NCI-H2107 treated with DMSO at 0.1 percent for 48 hours (cell line): ENCODE results near the gene NDUFAF8.

Experiments used
- DNase-seq: peaks from one replicate; lab custom pipeline; 2025; ENCODE audit not compliant: unreplicated experiment; lab: John Stamatoyannopoulos, UW

The NDUFAF8 gene

DNA sequence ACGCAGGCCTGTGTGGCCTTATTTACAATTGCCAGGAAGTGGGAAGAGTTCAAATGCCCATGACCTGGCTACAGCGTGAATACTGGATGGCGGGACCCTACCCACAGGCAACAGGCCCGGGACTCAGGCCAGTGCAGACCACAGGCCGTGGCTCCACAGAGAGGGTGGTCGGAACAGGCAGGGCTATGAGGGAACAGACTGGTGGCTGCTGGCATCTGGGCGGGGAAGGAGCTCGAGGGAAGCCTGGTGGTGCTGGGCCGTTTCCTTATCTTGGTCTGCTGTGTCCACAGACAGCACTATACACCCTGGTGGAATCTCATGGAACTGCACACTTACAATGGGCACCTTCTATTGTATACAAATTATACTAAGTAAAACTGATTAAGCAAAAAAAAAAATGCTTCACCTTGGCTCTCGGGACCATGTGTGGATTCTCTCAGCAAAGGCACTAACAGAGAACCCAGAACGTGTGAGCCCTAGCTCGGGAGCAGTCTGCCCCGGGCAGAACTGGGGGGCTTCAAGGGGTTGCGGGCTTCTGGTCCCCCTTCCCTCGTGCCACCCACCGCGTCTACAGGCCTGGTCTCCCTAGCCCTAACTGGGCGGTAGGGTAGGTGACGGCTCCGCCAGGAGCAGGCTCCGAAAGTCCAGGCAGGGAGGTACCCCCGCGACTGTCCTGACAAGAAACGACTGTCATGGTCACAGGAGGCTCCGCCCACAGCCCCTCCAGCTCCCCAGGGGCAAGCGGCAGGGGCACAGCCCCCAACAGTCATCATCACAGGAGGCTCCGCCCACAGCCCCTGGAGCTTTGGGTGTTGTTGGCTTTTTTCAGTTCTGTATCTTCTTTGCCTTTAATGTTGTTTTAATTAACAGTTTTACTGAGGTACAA is 38.2 kb upstream of the NDUFAF8 start:
- no peak for DNase-seq

DNA sequence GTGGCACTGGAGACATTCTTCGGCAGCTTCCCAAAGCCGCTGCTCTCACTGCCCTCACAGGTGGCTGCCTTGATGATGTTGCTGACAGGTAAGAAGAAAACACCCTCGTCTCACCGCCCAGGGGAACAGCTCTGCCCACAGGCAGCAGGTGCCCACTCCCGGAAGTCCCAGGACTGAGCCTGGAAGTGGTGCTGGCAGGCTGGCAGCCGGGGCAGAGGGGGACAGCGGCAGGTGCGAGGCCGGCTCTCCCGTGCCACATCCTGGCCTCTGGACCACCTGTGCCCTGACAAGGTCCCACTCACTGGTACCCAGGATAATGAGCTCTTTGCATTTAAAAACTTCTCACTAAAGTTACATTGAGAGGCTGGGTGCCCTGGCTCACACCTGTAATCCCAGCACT is 36.8 kb upstream of the NDUFAF8 start:
- no peak for DNase-seq

DNA sequence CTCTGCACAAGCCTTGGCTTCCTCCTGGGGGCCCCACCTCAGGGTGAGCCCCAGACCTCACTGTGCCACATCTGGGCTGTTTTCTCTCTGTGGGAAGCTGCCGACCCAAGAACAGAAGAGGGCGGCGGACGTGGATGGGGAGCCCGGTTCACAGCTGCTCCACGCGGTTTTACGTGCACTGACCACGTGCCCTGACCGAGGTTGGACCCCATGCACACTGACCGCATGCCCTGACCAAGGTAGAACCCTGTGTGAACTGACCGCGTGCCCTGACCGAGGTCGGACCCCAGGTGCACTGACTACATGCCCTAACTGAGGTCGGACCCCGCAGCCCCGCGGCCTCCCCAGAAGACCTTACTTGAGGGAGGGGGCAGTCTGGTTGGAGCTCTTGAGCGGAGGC is 36.0 kb upstream of the NDUFAF8 start:
- no peak for DNase-seq

DNA sequence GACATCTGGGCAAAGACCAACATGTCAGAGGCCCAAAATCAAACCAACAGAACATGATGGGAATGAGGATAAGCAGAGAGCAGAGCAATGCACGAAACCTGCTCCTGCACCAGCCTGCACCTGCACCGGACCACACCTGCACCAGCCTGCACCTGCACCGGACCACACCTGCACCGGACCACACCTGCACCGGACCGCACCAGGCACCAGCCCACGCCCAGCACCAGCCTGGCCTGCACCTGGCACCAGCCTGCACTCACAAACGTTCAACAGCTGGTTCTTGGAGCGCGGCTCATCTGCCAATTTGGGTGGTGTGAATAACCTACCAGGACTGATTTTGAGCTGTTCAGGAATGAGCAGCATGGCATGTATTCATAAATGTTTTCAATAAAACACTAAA is 34.5 kb upstream of the NDUFAF8 start:
- DNase-seq, result no peak

DNA sequence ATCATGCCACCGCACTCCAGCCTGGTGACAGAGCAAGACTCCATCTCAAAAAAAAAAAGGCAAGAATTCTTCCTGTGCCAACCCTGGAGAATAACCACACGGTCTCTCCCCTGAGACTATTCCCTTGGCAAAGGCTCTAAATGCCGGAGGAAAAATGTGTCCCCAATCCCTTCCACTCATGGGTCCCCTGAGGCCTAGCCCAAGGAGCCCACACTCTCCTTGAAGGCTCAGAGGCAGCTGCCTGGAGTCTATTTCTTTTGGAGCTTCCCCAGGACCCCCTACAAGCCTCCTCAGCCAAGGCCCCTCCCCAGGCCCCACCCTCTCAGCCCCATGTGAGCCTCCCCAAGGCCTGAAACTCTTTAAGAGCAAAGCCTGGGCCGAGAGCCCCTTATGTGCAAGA is 33.0 kb upstream of the NDUFAF8 start:
- no peak for DNase-seq

DNA sequence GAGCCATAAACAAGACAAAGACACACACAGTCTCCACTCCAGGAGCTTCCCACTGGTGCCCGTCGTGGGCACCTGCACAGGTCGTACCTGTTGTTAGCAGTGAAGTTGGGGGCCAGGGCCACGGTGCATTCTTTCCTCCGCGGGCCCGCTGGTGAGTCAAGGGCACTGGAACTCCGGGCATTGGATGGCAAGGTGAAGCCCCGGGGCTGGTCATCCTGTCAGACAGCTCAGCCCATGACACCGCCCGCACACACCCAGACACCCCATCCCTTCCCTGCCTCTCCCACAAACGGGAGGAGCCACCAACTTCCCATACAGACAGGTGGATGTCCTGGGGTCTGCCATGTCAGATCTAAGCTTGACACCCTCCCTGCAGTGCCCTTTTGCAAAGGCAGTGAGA is 32.5 kb upstream of the NDUFAF8 start:
- DNase-seq, result no peak

DNA sequence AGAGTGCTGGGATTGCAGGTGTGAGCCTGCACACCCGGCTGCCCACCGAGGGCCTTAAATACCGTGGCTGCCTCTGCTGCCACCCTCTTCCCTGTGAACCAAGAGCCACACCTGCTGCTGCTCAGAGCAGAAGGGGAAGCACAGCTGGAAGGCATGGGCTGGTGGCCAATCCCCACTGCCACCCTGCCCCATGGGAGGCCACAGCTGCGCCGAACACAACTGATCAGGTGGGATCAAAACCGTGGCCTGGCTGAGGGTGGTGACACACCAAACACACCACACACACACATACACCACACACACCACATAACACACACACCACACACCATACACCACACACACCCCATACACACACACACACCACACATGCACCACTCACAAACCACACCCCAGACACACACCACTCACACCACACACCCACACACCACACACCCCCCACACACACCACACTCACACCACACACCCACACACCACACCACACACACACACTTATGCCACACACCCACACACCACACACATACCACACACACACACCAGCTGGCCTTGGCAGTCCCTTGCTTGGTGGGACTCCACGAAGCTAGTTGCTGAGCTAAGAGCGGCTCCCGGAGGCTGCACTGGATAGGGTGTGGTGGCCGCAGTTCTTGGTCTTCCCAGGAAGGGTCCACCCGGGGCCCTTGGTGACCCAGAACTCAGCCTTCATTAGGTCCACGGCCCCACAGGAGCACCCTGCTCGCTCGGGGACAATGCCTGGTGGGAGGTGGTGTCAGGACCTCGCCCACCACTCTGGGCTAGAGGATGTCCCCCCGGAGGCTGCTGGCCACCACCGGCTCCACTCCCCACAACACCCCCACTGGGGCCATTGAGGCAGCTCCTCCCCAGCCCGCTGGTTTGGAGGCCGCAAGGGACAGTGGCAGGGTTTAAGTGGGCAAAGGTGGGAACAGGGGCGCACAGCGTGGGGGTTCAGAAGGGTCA is 31.2 kb upstream of the NDUFAF8 start:
- DNase-seq, result peak; percentile 24

DNA sequence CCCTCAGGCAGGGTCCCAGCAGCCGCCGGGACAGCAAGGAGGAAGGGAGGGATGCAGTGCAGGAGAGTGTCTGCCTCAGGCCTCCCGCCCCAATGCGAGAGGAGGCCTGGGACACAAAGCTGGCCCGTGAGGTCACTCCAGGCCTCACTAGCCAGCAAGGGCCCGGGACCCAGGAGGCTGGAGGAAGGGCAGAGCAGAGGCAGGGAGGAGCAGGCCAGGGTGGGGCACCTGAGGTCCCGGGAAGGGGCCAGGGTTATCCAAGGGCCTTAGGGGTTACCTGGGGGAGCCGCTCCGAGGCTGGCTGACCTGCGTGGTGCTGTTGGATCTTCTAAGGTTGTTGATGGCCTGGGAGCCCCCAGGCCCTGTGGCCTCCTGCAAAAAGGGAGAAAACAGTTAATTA is 30.5 kb upstream of the NDUFAF8 start:
- DNase-seq, result no peak

DNA sequence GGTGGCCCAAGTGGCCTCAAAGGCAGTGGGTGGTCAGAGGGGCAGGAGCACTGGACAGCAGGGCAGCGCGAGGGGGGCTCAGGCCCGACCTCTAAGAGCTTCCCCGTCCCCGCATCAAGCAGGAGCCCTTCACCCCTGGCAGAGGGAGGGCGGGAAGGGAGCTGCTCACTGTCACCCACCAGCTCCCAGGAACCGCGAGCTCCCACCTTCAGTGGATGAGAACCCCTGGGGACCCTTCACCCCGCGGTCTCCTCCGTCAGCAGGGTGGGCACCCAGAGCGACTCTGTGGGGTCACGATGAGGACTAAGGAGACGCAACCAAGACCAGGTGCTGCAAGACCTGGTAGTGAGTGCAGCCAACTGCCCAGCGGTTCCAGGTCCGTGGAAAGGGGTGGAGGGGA is 30.0 kb upstream of the NDUFAF8 start:
- DNase-seq, result no peak

DNA sequence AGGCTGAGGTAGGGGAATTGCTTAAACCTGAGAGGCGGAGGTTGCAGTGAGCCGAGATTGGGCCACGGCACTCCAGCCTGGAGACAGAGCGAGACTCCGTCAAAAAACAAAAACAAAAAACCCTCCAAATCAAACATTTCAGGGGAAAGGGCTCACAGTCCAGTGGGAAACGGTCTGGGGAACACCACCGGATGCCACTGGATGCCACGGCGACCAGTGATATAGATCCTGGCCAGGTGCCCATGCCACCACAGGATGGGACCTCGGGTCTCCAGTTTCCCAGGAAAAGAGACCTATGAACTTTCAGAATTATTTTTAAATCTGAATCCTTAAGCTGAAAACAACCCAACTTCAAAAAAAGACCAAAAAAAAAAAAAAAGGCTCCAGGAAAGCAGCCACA is 28.7 kb upstream of the NDUFAF8 start:
- DNase-seq, result no peak

DNA sequence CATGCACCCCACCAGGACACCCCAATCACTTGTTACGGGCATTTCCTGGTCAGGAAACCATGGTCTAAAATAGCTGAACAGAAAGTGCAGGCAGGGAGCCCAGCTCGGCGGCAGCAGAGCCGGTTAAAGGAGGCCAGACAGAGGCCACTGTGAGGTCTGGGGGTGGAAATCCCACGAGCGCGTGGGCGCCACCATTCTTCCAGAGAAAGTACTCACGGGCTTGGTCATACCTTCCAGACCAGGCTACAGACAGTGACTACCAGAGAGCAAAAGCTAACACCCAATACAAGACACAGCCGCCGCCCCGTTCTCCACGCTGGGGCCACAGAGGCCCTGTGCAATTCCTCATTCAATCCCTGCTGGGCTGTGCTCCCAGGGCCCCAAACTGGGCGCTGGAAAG is 28.2 kb upstream of the NDUFAF8 start:
- DNase-seq, result no peak

DNA sequence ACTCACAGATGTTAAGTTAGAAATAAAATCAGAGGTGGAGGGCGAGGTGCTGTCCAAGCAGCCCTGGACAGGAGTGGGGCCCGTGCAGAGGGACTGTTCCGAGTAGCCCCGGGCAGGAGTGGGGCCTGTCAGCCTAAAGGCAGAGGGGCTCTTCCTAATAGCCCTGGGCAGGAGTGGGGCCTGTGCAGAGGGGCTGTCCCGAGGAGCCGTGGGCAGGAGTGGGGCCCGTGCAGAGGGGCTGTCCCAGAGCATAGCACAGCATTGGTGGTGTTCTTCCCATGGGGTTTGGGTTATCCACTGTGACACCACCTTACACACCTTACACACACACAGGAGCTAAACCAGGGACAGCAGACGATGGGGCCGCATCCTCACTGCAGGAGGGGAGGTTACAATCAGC is 26.8 kb upstream of the NDUFAF8 start:
- no peak for DNase-seq

DNA sequence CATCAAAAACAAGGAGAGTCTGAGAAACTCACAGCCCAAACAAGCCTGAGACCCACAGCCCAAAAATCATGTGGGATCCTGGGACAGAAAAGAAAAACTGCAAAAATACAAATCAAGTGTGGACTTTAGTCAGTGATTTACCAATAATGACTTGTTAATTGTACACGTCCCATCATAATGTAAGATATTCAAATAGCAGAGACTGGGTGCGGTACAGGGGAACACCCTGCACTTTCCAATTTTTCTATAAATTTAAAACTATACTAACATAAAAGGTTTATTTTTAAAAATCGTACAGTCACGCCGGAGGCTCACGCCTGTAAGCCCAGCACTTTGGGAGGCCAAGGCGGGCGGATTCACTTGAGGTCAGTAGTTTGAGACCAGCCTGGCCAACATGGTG is 25.1 kb upstream of the NDUFAF8 start:
- no peak for DNase-seq

DNA sequence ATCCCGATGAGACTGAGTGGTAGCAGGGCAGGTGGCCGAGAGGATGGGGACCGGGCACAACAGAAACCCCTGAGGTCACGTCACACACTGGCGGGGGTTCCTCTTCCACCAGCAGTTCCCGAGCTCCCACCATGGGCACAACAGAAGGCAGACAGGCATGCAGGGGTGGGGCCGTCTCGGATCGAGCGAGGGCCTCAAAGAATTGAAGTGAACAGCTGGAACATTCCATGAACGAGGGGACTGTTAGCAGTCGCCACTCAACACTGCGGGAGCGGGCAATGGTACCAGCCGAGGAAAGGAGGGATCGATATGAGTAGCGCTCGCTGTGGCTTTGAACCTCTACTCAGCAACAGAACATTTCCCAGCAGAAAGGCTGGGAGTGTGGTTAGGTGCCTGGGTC is 21.6 kb upstream of the NDUFAF8 start:
- DNase-seq, result no peak

DNA sequence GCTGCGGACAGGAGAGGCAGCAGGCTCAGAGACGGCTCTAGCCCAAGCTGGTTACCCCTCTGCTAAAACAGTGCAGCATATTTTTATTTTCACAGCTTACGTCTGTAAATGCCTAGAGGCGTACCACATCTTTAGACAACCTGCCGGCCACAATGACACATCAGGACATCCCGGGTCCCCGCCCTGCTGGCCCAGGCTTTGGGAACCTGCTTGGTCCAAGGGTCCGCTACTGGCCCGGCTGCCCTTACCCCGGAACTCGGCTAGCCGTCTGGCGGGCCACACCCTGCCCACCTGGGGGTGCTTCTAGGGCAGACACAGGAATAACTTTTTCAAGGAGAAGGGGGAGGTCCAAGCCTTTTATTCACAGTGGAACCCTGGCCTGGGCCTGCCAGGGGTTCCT is 20.7 kb upstream of the NDUFAF8 start:
- no peak for DNase-seq

DNA sequence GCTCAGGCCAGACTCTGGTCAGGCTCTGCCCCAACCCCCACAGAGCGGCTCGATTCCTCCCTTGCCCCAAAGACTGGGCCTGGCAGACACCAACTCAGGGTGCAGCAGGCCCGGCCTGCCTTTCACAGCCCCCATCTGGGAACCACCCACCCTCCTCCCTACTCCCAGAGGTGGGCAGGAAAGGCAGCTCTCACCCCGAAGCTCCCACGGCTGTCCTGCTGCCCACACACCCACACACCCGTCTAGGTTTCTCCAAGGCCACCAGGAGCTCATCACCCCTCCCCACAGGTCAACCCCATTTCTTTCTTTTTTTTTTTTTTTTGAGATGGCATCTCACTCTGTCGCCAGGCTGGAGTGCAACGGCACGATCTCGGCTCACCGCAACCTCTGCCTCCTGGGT is 20.1 kb upstream of the NDUFAF8 start:
- no peak for DNase-seq

DNA sequence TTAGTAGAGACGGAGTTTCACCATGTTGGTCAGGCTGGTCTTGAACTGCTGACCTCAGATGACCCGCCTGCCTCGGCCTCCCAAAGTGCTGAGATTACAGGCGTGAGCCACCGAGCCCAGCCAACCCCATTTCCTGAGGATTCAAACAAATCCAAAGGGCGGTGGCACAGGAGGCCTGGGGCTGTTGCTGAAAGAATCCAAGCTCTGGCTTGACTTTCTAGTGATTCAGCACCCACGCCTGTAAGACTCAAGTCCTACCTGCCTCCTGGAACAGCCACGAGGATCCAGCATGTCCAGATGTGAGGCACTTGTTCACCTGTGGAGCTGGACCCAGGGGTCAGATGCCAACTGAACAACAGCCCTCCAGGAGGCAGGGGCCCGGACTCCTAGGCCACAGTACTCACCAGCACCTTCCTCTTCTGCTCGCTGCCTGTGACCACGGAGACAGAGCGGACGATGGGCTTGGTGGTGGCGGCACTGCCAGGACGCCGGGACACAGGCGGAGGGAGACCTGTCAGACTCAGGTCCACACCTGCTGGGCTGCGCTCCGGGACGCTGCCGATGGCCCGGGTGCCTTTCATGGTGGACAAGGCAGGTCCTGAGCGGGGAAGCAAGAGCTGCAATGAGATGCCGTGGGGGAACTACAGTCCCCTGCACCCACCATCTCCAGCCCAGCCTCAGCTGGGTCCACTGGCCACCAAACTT is 19.5 kb upstream of the NDUFAF8 start:
- DNase-seq, result no peak

DNA sequence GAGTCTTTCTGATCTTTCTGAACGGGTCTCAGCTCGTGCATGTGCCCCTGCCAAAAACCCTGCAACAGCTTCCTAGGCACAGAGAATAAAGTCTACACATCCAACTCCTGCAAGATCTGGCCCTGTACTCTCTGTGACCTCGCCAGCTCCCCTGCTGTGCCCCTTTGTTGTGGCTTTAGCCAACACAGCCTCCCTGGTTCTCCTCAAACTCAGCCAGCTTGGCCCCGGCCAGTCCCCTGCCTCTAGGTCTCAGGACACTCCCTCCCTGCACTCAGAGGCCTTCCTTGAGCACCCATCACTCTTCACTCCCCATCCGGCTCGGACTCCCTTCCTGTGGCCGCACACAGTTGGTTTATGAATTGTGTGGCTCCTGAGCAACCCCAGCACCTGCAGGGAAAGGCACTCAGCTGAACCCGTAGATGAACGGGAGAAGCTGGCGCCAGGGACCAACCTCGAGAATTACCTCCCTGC is 17.7 kb upstream of the NDUFAF8 start:
- DNase-seq, result no peak

DNA sequence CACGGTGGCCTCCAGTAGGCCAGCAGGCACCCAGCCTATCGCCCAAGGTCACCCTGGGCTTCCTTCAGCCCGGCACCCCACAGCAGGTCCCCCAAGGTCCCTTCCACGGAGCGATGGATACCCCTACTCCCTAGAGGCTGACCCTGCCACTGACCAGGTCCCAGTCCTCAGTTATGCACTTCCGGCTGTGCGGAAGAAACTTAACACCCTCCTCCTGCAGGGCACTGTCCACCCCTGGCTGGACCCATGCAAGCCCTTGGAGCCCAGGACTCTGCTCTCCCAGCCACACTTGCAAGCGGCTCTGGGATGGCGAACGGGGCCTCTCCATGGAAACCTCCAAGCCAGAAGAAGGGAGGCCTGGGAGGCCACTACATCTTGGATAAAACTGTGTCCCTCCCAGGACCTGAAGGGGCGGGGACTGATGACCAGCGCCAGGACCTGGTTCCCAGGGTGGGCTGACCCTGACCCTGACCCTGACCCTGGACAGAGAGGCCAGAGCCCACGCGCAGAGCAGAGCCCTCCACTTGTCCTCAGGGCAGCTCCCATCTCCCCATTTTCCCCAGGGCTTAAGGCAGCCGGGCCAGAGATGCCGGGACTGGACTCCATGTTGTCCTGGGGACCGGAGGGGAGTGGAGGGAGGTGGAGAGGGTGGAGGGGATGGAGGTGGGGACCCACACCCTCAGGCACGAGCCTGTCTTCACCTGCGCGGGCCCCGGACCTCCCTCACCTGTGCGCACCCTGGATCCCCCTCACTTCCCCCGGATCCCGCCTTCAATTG is 17.1 kb upstream of the NDUFAF8 start:
- DNase-seq, result no peak

DNA sequence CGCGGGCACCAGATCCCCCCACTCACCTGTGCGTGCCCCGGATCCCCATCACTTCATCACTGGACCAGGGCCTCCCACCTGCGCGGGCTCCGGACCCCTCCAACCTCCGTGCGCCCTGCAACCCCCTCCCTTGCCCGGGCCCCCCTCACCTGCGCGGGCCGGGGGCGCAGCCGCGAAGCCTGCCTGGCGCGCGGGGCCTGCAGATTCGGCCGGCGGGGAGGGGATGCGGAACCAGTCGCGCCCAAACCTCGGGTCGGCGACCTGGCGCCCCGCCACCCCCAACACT is 16.6 kb upstream of the NDUFAF8 start:
- no peak for DNase-seq
